NCI-H2196 treated with DMSO at 0.1 percent for 48 hours (cell line): Measurements from ENCODE around the gene MCM3.

Source experiments
- DNase-seq: peaks from one replicate; lab custom pipeline; 2025; ENCODE audit not compliant: unreplicated experiment; lab: John Stamatoyannopoulos, UW

Gene MCM3

GRCh38 chr6:52284460-52285176 is at the start of gene MCM3:
Gene MCM3 (minus strand): TSS chr6:52284742. CDS start chr6:52284674, 68 bp downstream.
- DNase-seq = peak; percentile 99

DNA sequence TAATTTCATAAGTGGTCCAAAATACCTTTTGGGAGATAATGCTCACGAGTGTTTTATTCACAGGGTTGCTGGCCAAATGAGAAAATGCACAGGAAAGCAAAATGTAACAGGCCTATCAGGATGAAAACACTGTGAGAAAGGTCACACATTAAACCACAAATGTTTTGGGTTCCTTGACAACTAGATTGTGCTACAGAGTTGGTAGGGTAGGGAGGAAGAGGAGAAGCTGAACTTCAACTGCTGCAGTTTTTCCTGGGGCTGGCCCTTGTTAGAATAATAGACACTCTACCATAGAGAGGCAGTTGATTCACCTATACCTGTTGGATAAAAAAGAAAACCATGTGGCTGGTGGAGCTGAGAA is 49.3 kb upstream of the MCM3 start:
- no peak for DNase-seq

DNA sequence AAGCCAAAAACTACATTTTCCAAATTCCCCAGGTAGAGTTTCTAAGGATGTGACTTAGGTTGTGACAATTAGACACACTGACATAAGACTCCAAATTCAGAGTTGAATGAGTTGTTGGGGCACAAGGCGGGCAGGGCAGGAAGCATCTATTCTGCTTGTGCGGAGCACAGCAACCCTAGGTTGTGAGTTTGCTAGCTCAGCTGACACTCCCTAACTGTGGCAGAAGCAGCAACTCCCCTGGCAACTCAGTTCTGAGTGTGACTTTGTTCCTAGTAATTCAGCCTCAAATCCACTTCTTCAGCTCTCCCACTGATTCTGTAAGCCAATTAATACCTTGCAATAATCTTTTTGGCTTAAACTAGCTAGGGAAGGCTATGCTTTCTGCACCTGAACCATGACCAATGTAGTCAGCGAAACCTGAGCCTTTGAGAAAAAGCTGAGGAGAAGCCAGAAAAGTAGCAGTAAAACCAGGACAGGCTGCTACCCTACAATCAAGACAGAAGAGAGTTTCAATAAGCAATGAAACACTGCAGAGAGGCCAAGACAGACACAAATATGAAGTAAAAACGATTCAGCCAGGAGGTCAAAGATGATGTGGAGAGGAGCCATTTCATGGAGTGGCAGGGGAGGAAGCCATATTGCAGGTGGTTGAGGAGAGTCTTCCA is 47.4 kb upstream of the MCM3 start:
- no peak for DNase-seq

GRCh38 chr6:52330470-52330869 is 45.9 kb upstream of the MCM3 start:
- DNase-seq = no peak

DNA sequence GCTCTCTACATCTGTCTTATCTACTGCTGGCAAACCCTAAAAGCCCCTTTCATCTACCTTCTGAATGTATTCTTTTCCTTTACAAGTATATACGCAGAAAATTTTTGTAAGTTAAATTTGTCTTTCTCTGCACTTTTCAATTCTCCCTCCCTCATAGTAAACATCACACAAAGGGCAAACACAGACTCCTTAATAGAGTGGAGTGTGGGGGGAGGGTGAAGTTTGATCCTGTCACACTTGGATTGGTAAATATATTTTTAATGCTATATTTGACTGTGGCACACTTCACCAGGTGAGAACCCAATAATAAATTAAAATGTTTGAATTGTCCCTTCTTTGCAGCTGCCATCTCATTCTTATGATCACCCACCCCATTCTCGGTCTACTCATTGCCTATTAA is 44.2 kb upstream of the MCM3 start:
- no peak for DNase-seq

- DNase-seq = no peak
Measured at GRCh38 chr6:52328303-52328662, 43.7 kb upstream of the MCM3 start.

DNA sequence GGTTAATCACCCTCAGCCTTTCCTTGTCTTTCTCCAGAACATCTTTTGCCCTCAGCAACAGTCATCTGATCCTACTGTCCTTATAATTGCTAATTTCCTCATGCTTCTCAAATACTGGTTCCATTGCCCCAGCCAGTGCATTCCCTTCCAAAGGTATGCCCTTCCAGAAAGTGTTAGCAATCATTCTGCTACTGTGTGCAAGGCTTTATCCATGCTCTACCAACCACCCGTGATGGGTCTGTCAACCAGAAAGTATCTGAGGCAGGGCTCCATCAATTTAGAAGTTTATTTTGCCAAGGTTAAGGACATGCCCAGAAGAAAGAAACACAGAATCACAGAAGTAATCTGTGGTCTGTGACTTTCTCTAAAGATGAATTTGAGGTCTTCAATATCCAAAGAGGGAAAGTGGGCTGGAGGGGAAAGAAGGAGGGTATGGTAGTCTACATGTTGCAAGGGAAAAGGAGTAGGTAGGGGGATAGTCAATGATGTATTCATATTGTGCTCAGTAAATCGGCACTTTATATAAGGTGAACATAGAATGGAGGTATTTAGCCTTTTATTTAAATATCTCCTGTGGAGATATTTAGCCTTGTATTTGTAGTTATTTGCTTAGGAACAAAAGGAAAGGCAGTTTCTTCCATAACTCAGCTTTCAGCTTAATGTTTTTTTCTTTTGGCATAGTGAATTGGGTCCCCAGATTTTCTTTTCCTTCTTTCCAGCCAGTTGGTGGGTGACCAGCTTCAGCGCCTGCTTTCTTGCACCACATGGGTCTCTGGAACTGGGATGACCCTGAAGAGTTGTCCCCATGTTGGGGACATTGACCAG is 42.2 kb upstream of the MCM3 start:
- DNase-seq = no peak

- DNase-seq = no peak
Measured at GRCh38 chr6:52325695-52326471, 41.3 kb upstream of the MCM3 start.

GRCh38 chr6:52324189-52324588 is 39.6 kb upstream of the MCM3 start:
- DNase-seq = no peak

- DNase-seq = no peak
Measured at GRCh38 chr6:52317841-52318581, 33.5 kb upstream of the MCM3 start.

- no peak for DNase-seq
Measured at GRCh38 chr6:52317211-52317610, 32.7 kb upstream of the MCM3 start.

- DNase-seq = no peak
Measured at GRCh38 chr6:52314752-52315151, 30.2 kb upstream of the MCM3 start.

- no peak for DNase-seq
Measured at GRCh38 chr6:52312461-52312860, 27.9 kb upstream of the MCM3 start.

DNA sequence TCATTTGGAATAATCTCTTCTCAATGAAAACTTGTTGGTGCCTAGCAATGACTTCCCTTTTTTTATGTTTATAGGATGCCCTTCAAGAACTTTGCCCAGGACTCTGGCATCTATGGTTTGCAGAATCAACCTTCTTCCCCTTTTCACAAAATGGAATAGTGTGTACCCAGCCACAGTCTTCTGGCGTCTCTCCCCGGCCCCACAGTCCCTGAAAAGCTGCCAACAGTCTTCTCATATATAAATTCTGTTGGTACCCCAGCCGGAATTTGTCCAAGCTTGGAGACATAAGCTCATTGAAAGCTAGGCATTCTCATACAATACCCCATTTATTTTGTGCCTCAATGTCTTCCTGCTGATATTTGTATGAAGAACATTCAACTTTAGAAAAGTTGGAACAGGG is 26.4 kb upstream of the MCM3 start:
- DNase-seq = no peak

DNA sequence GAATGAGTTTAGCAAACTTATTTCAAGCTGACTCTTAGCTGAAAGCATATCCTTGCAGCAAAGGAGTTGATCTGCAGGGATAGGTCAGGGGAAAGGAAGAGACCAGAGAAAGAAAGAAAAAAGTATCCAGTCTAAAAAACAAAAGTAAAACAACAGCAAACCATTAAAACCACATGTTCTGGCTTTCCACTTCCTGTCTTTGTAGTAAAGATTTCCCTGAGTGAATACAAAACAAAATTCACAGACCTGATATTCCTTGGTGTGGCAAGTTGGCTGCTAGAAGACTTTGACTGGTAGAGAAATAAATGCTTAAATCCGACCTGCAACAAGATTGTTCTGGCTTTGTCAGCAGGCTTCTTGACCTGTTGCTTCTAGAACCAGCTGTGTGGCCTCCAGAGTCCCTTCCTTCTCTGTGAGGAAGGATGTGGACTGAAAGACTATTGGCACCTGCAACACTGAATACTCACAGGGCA is 23.4 kb upstream of the MCM3 start:
- DNase-seq = no peak

DNA sequence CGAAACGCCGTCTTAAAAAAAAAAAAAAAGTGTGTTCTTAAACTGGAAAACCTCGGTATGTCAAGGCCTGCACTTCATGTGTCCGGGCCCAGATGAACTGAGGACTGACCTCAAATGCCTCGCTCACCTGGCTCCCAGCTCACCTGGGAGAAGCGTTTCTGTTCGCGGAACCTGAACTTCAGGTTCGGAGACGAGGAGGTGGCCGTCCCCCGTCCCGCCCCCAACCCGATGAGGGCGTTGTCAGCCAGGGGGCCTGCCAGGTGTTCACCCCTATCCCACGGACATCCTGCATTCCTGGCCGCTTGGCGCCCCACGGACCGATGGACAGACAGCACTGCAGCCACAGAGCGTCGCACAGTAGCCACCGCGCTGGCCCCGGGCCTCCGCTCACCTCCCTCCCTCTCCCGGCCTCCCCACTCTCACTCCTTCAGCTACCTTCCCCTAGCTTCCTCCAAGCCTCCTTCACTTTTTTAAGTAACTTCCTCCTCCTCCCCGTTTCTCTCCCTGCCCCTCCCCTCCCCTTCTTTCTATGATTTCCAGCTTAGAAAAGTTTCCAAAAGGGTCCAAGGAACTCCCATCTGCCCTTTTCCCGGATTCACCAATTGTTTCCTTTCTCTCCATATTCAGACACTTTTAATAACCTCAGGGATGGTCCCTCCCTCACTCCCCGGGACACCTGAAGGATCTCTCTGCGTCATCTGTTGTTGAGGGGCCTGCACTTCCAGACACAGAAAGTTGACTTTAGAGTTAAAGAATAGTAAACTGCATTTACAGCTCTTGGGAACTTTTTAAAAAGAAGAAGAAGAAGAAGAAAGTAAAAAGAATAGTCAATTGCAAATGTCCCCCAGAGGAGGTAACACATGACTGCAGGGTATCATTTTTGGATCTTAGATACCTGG is 22.7 kb upstream of the MCM3 start:
- DNase-seq = no peak

GRCh38 chr6:52305948-52306767 is 21.6 kb upstream of the MCM3 start:
- DNase-seq = no peak

DNA sequence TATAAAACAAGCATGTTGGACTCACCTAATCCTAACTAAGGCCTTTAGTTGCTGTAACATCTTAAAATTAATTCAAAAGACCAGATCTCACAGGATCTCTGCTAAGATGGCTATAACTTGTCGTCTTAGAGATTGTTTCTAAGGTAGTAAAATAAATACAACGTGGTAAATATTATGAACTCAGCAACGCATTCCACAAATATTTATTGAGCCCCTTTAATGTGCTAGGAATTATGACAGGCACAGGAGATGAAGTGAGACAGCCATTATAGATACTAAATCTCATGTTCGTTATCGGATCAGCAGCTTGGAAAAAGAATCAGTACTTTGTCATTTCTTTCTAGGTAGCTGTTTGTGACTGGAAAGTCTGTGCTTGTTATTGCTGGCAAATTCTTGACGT is 20.9 kb upstream of the MCM3 start:
- DNase-seq = no peak

- no peak for DNase-seq
Measured at GRCh38 chr6:52304983-52305390, 20.4 kb upstream of the MCM3 start.
